Ovary (tissue), 9 donors: ENCODE measurements around the gene TMEM8B. TPM values are rescaled to one million over a fixed set of nuclear protein-coding genes. Genes with fewer than 3 reads are reported as not detected.
A peak's percentile ranks its signal among the peaks of the same experiment; 100 is the strongest.

Experiments
- DNase-seq, 5 donors: peaks; one replicate each; pipeline ENCODE4 v3.0.0-alpha.2; 2019 to 2020
- H3K27ac ChIP-seq, 2 donors: fragments of 200-600 bp; one replicate each; pipeline versions ENCODE4 v1.5.1 to v1.8.0; 2019 to 2022
- H3K27me3 ChIP-seq: fragments of 200-600 bp; one replicate; pipeline ENCODE4 v1.8.0; 2022
- H3K36me3 ChIP-seq: fragments of 200-600 bp; sonication (generic); one replicate; pipeline ENCODE4 v1.5.1; 2019
- H3K4me1 ChIP-seq: one replicate; pipeline ENCODE4 v1.8.1; 2013; ENCODE audit warnings: mild to moderate bottlenecking, moderate library complexity; ENCODE audit not compliant: insufficient read depth
- H3K4me3 ChIP-seq: fragments of 200-600 bp; sonication (generic); one replicate; pipeline ENCODE4 v1.5.1; 2017
- H3K9me3 ChIP-seq, 2 donors: fragments of 200-600 bp in 1 of 2; sonication (generic) in 1 of 2; one replicate each; pipeline versions ENCODE4 v1.5.1 to v1.8.1; 2013 to 2019; ENCODE audit warnings: mild to moderate bottlenecking in 1 of 2, moderate library complexity in 1 of 2
- CTCF ChIP-seq, 3 donors: fragments of 450-650 bp in 2 of 3; fragments of 200-600 bp in 1 of 3; IDR thresholded peaks; one replicate each; pipeline versions ENCODE4 v1.5.1 to v1.8.0; 2016 to 2022; ENCODE audit warnings: antibody characterized with exemption in 3 of 3, mild to moderate bottlenecking in 1 of 3
- EP300 ChIP-seq: sonication (generic); formaldehyde crosslinking; IDR thresholded peaks from one replicate; pipeline ENCODE4 v1.6.1; 2017; ENCODE audit warnings: antibody characterized with exemption
- POLR2A ChIP-seq: fragments of 450-650 bp; IDR thresholded peaks from one replicate; pipeline ENCODE4 v1.6.1; 2017; ENCODE audit warnings: antibody characterized with exemption, mild to moderate bottlenecking, moderate library complexity
- WGBS, 3 donors: extraction: QIAGEN DNeasy Blood & Tissue Kit in 1 of 3; methylation state at CpG; one replicate each; pipeline versions ENCODE4 v1.1.5 to v1.1.7; 2013 to 2017; 5-methylcytosine and 5-hydroxymethylcytosine counted together
- intact Hi-C, 4 donors: fragments of 100-400 bp; cut with DNase I; formaldehyde crosslinking; loops; one replicate each; pipeline versions ENCODE4 v1.11.0 to v1.15.1; 2022 to 2023
- polyA plus RNA-seq, 2 donors: library from polyadenylated mRNA; stranded (reverse); fragments of 200-250 nt in 1 of 2; fragments of 350-450 nt in 1 of 2; fragmentation: Illumina TruSeq in 1 of 2; extraction: RNeasy Lipid Tissue Mini Kit (QIAGEN cat#74804) in 1 of 2; gene quantifications; one replicate each; pipeline ENCODE4 v1.2.3, GENCODE V29; 2013 to 2014
- total RNA-seq, 7 donors: library from RNA; depleted of rRNA in 2 of 7; stranded (reverse); fragments of >200 nt in 2 of 7; fragmentation: NEBNext Ultra II Directional in 3 of 7; extraction: Animal tissue kit (Norgen Biotek cat#: 25700) in 3 of 7; gene quantifications; one replicate each; pipeline versions ENCODE4 v1.1.0 to v1.2.4, GENCODE V29; 2016 to 2023
- donor health status: DM: no; HTN: no; CAD: no; lungs with moderate emphysema.
- donor health status: DM: no; HTN: no; CAD: no.
- donor health status: Bipolar disorder and iron deficiency.
- donor health status: DM: yes; HTN: yes; CAD: no.
- donor health status: DM: no; HTN: no; CAD: no.
- donor health status: DM: yes; HTN: yes; CAD: no.

TMEM8B gene
- total and polyA plus RNA-seq, 9 donors, result 11.2 to 42.8 (median 33.7) TPM

DNA sequence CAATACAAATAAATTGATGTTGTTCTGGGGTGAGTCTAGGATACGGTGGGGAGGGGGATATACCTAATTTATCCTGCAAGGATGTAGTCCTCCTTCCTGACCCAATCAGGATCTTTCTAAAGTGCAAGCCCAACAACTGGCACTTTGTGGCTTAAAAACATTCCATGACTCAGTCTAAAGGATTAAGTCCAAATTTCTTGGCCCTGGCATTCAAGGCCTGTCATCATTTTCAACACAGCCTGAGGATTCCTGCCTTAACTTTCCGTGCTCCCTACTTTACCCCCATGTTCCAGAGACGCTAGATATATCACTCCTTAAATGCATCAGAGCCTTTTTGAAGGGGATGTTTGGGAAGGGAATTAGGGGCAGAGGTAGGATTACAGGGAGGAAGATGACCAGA lies 1.5 kb upstream of the TMEM8B start:
- Histone ChIP-seq H3K4me3 (no peak overlapping the region), H3K9me3 (no peaks in the 10 kb centered on the region), H3K27ac (no peak overlapping the region), H3K36me3 (no peaks in the 10 kb centered on the region), H3K27me3 (no peaks in the 10 kb centered on the region), H3K4me1 (peaks cover 13% of the 10 kb centered on the region)
- intact Hi-C loops, result no loop called here
- no peak for TF ChIP-seq EP300
- TF ChIP-seq POLR2A, result no peak
- TF ChIP-seq CTCF (IDR thresholded peaks at IDR 0.05), result no peak
- WGBS, 3 donors, result 76 to 92% (median 84%) methylated on average over 3 of the region's 3 CpGs
- no peak for DNase-seq

GRCh38 chr9:35828716-35829083 lies 328 bp upstream of the TMEM8B start, which contains the start of gene FAM221B:
Gene FAM221B, minus strand, starts transcription at chr9:35828732. Its CDS starts 2,571 bp downstream, at chr9:35826161.
- no peaks in the 10 kb centered on the region for H3K27me3 ChIP-seq
- H3K36me3 ChIP-seq, result no peaks in the 10 kb centered on the region
- TF ChIP-seq CTCF (IDR thresholded peaks at IDR 0.05), result no peak
- no peak for TF ChIP-seq POLR2A
- TF ChIP-seq EP300, result no peak
- intact Hi-C loops, result no loop called here
- WGBS, 3 donors, result 1 to 2% (median 1%) methylated on average over 21 of the region's 21 CpGs
- peak within 1 kb of the TSS; percentile 96 to 98 for H3K27ac ChIP-seq
- peak within 1 kb of the TSS; percentile 75 for H3K4me3 ChIP-seq
- peak in 2 of 5 donors; percentile 44 to 60 for DNase-seq
- H3K9me3 ChIP-seq, result no peaks in the 10 kb centered on the region
- H3K4me1 ChIP-seq, result peaks cover 13% of the 10 kb centered on the region

DNA sequence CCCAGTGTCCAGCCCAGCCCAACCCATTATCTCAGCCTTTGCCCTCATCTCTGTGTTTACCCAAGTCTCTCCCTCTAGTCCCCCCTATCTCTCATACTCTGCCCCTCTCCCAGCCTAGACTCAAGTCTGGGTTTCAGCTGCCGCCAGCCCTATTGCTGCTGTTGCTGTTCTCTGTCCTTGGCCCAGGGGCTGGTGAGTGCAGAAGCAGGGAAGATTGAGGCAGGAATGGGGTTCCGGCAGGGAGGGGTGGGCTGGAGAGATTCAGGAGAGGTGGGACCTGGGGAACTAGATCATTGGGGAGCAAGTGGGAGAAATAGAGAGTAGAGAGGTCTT lies 702 bp downstream of the TMEM8B start:
- DNase-seq, result no peak
- peak overlapping the region; percentile 96 to 98 for H3K27ac ChIP-seq
- WGBS, 3 donors, result 6 to 28% (median 8%) methylated on average over 2 of the region's 2 CpGs
- no peaks in the 10 kb centered on the region for H3K9me3 ChIP-seq
- intact Hi-C loops, result loop anchor here in 2 of 4 donors (5.0 to 10.0 kb wide), 2 partner anchors 55 to 177 kb away; partner anchors contain the start of gene SIT1 (in 1 of the 2)
- no peak for TF ChIP-seq CTCF (IDR thresholded peaks at IDR 0.05)
- no peak for TF ChIP-seq EP300
- no peaks in the 10 kb centered on the region for H3K27me3 ChIP-seq
- H3K4me3 ChIP-seq, result peak overlapping the region; percentile 75
- no peaks in the 10 kb centered on the region for H3K36me3 ChIP-seq
- peaks cover 13% of the 10 kb centered on the region for H3K4me1 ChIP-seq

DNA sequence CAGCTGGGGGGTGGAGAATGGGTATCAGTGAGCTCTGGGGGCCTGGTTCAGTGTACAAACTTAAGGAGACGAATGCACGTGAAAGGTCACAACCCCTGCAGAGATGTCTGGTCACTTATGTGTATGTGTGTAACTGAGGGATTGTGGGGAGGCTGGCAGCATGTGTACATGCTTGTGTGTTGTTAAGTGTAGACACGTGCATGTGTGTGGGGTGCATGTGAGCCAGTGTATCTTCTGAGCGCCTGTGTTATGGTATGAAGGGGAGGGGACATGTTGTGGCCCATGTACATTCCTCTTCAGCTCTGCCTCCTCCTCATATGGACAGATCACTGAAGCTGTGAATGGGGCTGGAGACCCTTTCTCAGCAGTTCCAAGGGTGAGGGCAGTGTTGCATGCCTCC lies 2.0 kb downstream of the TMEM8B start:
- H3K9me3 ChIP-seq, result no peaks in the 10 kb centered on the region
- H3K27me3 ChIP-seq, result no peaks in the 10 kb centered on the region
- H3K4me1 ChIP-seq, result peaks cover 13% of the 10 kb centered on the region
- H3K36me3 ChIP-seq, result no peaks in the 10 kb centered on the region
- WGBS, 3 donors, result 61 to 73% (median 63%) methylated on average over 4 of the region's 4 CpGs
- H3K27ac ChIP-seq, result no peak overlapping the region
- DNase-seq, result no peak
- intact Hi-C loops, result loop anchor here in 2 of 4 donors (5.0 to 10.0 kb wide), 2 partner anchors 54 to 179 kb away; partner anchors contain the start of gene SIT1 (in 1 of the 2)
- TF ChIP-seq POLR2A, result no peak
- TF ChIP-seq CTCF (IDR thresholded peaks at IDR 0.05), result no peak
- TF ChIP-seq EP300, result no peak
- H3K4me3 ChIP-seq, result no peak overlapping the region
